ENCODE measurements around the gene HMCN2. TPM values are rescaled to one million over a fixed set of nuclear protein-coding genes. Genes with fewer than 3 reads are reported as not detected.

Gene HMCN2
- total RNA-seq, 1 donor from 2014 or later, result 0.15 TPM

GRCh38 chr9:130304116-130304515 is 38.6 kb downstream of the HMCN2 start:
- Histone ChIP-seq H3K36me3 (no peaks in the 10 kb centered on the region), H3K9me3 (ENCODE audit: low read depth) (no peaks in the 10 kb centered on the region), H4K20me1 (ENCODE audit: low read depth) (no peaks in the 10 kb centered on the region), H3K4me2 (no peak overlapping the region), H3F3A (ENCODE audit: low read depth) (no peaks in the 10 kb centered on the region), H3K9ac (no peak overlapping the region), H3K27ac (no peak overlapping the region), H2AFZ (replicated peaks) (no peak overlapping the region), H3K4me1 (no peaks in the 10 kb centered on the region), H3K27me3 (no peaks in the 10 kb centered on the region), H3K79me2 (ENCODE audit: low read depth) (no peaks in the 10 kb centered on the region), H3K4me3 (no peak overlapping the region)
- no peak for DNase-seq (ENCODE audit: low spot score)
- no peak overlapping the region for H3K4me3 Mint-ChIP-seq
- no peaks in the 10 kb centered on the region for H3K9me3 Mint-ChIP-seq
- TF ChIP-seq EZH2 (IDR thresholded peaks at IDR 0.05), result no peak
- no peak for TF ChIP-seq EZH2phosphoT487 (IDR thresholded peaks at IDR 0.05)
- no peak for TF ChIP-seq CTCF (IDR thresholded peaks at IDR 0.05)
- no peaks in the 10 kb centered on the region for H3K4me1 Mint-ChIP-seq
- no peak overlapping the region for H3K27ac Mint-ChIP-seq
- H3K27me3 Mint-ChIP-seq (ENCODE audit: insufficient read depth, low read depth), result peaks cover 23% of the 10 kb centered on the region
- no peaks in the 10 kb centered on the region for H3K36me3 Mint-ChIP-seq

- no peaks in the 10 kb centered on the region for H3K9me3 Mint-ChIP-seq
- no peaks in the 10 kb centered on the region for H3F3A ChIP-seq (ENCODE audit: low read depth)
- H3K27me3 ChIP-seq, result no peaks in the 10 kb centered on the region
- H3K9me3 ChIP-seq (ENCODE audit: low read depth), result no peaks in the 10 kb centered on the region
- no peak overlapping the region for H3K4me3 ChIP-seq
- H4K20me1 ChIP-seq (ENCODE audit: low read depth), result no peaks in the 10 kb centered on the region
- no peaks in the 10 kb centered on the region for H3K79me2 ChIP-seq (ENCODE audit: low read depth)
- no peak overlapping the region for H3K4me3 Mint-ChIP-seq
- TF ChIP-seq EZH2phosphoT487 (IDR thresholded peaks at IDR 0.05), result no peak
- TF ChIP-seq EZH2 (IDR thresholded peaks at IDR 0.05), result no peak
- TF ChIP-seq CTCF (IDR thresholded peaks at IDR 0.05), result no peak
- H2AFZ ChIP-seq (replicated peaks), result no peak overlapping the region
- peaks cover 23% of the 10 kb centered on the region for H3K27me3 Mint-ChIP-seq (ENCODE audit: insufficient read depth, low read depth)
- no peak overlapping the region for H3K9ac ChIP-seq
- no peak overlapping the region for H3K27ac Mint-ChIP-seq
- no peak overlapping the region for H3K4me2 ChIP-seq
- no peak for DNase-seq (ENCODE audit: low spot score)
- no peaks in the 10 kb centered on the region for H3K36me3 Mint-ChIP-seq
- no peaks in the 10 kb centered on the region for H3K4me1 Mint-ChIP-seq
- no peaks in the 10 kb centered on the region for H3K4me1 ChIP-seq
- no peak overlapping the region for H3K27ac ChIP-seq
- H3K36me3 ChIP-seq, result no peaks in the 10 kb centered on the region
Observed at GRCh38 chr9:130304643-130305042, 39.1 kb downstream of the HMCN2 start.

GRCh38 chr9:130305381-130305780 is 39.8 kb downstream of the HMCN2 start:
- H3K27ac Mint-ChIP-seq, result no peak overlapping the region

More at GRCh38 chr9:130305381-130305780, 39.8 kb downstream of the HMCN2 start:
- Histone ChIP-seq H3K36me3 (no peaks in the 10 kb centered on the region), H3K27me3 (no peaks in the 10 kb centered on the region), H3K4me2 (no peak overlapping the region), H3K4me3 (no peak overlapping the region), H3K9me3 (ENCODE audit: low read depth) (no peaks in the 10 kb centered on the region), H3F3A (ENCODE audit: low read depth) (no peaks in the 10 kb centered on the region), H3K79me2 (ENCODE audit: low read depth) (no peaks in the 10 kb centered on the region), H2AFZ (replicated peaks) (no peak overlapping the region), H4K20me1 (ENCODE audit: low read depth) (no peaks in the 10 kb centered on the region), H3K4me1 (no peaks in the 10 kb centered on the region), H3K9ac (no peak overlapping the region), H3K27ac (no peak overlapping the region)
- Mint-ChIP-seq H3K36me3 (no peaks in the 10 kb centered on the region), H3K27me3 (ENCODE audit: insufficient read depth, low read depth) (peaks cover 18% of the 10 kb centered on the region), H3K4me1 (no peaks in the 10 kb centered on the region), H3K9me3 (no peaks in the 10 kb centered on the region), H3K4me3 (no peak overlapping the region)
- TF ChIP-seq CTCF (IDR thresholded peaks at IDR 0.05), result no peak
- no peak for TF ChIP-seq EZH2phosphoT487 (IDR thresholded peaks at IDR 0.05)
- no peak for TF ChIP-seq EZH2 (IDR thresholded peaks at IDR 0.05)
- no peak for DNase-seq (ENCODE audit: low spot score)

Measured in neural progenitor cell (in vitro differentiated cells).